ENCODE measurements around the gene AKT1S1.

The AKT1S1 gene

DNA sequence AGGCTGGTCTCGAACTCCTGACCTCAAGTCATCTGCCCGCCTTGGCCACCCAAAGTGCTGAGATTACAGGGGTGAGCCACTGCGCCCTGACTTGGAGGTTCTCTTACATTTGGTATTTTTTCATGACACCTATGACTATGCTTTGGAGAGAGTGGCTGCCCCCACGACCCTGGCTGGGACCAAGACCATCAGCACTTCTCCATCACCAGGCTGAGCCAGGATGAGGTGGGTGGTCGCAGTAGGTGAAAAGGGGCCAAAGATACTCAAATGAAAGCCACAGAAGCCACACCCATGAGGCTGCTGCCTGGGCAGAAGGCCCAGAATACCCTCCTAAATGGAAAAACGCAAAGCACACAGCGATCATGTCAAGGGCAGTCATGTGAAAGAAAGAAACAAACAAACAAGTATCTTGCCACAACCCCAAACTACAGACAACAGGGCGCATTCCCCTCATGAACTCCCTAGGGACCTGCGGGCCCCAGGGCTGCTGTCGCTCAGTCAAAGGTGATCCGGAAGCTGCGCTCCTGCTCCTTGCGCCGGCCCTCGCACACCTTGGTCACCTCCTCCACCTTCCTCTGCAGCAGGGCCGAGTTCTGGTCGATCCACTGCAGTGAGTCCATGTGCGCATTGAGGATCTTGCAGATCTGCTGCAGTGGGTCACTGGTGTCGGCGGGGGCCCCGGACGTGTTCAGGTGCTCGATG lies 30.7 kb upstream of the AKT1S1 start:
- no peak for FAIRE-seq

DNA sequence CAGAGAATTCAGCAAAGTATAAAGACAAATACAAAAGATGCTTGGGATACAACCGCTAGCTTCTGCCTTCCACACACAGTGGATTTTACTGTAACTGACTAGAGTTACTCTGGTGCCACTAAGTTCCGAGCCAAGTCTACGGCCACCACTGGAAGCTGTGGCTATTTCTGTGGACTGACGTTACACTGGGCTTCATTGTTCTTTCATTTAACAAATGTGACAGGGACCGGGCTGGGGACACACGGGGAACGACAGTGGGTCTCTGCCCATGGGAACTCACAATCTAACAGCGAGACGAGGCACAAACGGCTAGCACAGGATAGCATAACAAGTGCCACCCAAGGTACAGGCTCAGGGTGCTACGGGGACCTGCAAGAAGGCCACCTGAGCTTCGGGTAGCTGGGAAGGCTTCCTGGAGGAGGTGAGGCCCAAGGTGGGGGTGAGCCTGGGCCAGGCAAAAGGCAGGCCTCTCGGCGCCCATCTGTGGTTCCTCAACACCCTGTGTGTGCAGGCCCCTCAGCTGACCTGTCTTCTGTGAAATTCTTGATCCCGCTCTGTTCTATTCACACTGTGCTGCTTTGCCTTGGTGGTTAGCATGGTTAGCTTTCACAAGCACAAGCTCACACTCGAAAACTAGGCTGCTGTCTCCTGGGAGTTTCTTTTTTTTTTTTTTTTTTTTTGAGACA lies 29.9 kb upstream of the AKT1S1 start:
- FAIRE-seq, result no peak

DNA sequence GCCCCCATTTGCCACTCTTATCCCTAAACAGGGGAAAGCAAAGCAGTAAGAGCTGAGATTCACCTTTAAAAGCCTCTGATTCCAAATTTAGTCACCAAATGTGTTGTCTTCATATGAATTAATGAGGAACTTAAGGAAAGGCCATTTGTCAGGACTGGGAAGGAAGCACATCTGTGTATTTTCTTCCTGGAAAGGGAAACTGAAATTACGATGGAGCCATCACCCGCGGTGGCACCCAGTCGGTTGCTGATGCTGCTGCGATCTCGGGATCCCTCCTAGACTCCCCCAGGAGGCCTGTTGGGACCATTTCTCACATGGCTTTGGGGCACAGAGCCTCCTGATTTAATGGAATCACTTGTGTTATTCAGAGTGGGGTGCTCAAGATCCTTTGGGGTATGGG lies 27.0 kb upstream of the AKT1S1 start:
- FAIRE-seq, result no peak

DNA sequence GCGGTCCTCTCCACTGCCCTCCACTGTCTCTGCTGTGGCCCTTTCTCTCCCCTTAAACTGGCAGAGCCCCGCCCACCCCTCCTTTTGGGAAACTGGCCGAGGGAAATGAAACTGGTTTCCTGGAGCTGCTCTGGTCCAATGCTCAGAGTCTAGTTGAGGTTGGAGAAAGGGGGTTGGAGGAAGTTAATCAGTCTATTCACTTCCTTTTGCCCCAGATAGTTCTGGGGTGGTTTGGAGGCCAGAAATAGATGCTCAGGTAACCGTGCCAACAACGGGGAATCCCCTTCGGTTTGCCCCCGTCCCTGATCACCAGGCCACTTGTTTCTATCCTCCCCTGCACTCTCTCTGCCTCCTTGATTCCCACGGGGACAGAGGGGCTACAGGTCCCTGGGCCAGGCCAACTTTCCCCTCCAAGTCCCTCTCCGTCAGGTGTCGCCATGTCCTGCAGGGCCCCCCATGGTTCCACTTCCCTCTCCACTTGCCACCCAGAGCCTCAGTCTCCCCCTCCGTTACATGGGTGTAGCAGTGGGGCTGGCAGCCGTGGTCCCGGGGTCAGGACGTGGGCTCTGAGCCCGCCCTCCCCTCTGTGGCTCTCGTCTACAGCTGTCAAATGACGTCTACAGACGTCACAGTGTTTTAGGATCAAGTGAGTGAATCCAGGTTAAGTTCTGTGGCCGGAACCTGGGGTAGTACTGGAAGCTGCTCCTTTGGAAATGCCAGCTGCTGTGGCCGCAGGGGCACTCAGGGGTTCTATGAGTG lies 19.9 kb upstream of the AKT1S1 start, which contains the start of gene IL4I1:
TSS of gene IL4I1 (minus strand) at position 25 of the 759 bp plus-strand sequence. CDS start 727 bp downstream, outside the sequence.
- FAIRE-seq, result no peak

DNA sequence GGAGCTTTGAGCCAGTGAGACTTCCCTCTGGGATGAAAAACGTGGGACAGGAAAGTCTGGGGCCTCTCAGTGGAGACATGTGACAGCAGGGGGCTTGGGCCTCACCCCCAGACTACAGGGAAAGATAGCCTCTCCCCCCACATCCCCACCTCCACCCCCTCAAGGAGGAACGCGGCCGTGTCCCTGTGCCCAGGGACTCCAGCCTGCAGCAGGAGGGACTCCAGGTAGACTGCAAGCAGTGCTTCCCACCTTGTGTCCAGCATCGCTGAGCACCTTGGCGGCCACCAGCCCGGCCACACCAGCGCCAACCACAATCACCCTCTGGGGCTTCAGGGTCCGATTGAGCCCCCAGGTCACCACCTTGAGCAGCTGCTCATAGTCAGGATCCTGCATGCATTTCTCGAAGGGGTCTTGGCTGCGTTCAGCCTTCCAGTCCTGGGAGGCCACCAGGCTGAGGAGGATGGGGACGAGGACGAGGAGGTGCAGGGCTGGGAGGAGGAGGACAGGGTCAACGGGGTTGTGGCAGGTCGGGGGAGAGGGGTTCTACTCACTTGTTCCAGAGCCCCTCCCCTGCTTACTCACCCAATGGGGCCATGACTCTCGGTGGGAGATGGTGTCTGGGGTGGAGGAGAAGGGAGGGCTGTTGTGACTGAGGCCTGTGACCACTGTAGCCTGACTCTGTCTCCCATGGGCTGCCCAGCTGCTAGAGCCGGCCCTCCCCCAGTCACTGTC lies 18.6 kb upstream of the AKT1S1 start:
- FAIRE-seq, result no peak

DNA sequence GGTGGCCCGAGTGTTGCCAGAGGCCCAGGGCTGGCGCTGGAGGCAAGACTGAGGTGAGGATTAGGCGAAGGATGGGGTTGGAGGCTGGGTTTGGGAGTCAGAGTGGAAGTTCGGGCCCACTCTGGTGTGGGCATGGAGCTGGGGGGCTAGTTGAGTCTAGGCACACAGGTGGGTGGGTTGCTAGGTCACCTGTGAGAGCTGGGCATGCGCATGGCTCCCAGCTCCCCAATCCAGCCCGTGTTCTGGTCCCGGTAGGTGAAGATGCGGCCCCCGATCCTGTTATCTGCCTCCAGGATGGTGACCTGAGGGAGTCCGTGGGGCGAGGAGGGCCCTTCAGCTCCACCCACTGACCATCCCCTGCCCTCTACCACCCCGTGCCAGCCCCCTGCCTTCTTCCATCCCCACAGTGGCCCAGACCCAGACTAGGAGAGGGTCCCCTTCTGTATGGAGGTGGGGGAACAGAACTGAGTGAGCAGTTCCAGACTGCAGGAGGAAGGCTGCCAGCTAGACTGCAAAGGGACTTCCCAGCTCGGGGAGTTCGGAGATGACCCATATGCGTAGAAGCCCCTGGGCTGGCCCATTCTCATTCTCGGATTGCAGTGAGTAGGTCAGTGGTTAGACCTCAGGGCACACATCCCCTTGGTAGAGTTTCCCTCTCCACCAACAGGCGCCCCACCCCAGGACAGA lies 17.9 kb upstream of the AKT1S1 start:
- no peak for FAIRE-seq

DNA sequence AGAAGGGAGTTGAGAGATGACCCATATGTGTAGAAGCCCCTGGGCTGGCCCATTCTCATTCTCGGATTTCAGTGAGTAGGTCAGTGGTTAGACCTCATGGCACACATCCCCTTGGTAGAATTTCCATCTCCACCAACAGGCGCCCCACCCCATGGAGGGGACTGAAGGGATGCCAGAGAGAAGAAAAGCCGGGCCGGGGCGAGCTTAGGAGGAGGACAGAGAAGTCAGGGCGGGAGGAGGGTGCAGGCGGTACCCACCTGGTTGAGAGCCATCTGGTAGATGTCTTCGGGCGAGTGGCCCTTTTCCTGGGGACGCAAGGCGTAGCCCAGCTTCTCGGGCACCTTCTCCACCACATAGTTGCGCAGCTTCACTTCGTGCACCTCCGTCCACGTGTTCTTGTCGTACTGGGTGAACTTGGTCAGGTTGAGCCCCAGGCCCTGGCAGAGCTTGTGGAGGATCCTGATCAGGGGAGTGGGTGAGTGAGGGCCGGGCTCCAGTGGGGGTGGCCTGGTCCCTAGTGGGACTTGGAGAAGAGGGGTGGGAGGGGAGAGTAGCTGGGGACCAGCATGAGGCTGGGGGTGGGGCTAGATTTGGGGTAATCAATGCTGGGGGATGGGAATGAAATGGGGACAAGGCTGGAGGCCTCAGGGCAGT lies 17.0 kb upstream of the AKT1S1 start:
- no peak for FAIRE-seq

DNA sequence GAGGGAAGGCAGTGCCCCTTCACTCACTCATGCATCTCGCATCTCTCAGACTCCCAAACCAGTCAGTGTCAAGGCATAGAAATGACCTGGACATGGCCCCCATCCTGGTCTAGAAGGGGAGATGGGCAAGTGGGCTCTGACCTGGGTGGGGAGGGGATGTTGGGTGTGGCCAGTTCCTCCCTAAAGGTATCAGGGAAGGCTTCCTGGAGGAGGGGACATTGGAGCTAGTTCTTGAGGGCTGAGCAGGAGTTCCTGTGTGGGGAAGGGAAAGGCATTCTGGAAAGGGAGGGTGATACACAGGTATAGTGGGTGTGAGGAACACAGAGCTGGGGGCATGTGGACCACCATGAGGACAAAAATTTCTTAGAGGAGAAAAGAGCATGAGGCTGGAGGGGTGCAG lies 15.6 kb upstream of the AKT1S1 start:
- no peak for FAIRE-seq

DNA sequence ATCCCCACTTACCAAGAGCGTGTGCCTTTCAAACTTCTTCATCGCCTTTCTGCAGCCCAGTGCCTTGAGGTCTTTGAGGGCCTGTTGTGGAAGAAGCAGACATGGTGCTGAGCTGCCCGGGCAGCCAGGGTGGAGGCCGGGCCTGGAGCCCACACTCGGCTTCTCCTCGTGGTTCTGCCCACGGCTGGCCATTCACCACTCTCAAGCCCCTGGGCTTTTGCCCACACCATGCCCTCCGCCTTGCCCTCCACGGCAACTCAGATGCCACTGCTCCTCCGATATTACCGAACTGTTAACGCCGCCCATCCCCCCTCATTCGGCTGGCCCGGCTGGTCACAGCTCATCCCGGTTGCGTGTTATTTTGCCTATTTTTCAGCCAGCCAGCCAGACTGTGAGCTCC lies 14.2 kb upstream of the AKT1S1 start:
- FAIRE-seq, result no peak

DNA sequence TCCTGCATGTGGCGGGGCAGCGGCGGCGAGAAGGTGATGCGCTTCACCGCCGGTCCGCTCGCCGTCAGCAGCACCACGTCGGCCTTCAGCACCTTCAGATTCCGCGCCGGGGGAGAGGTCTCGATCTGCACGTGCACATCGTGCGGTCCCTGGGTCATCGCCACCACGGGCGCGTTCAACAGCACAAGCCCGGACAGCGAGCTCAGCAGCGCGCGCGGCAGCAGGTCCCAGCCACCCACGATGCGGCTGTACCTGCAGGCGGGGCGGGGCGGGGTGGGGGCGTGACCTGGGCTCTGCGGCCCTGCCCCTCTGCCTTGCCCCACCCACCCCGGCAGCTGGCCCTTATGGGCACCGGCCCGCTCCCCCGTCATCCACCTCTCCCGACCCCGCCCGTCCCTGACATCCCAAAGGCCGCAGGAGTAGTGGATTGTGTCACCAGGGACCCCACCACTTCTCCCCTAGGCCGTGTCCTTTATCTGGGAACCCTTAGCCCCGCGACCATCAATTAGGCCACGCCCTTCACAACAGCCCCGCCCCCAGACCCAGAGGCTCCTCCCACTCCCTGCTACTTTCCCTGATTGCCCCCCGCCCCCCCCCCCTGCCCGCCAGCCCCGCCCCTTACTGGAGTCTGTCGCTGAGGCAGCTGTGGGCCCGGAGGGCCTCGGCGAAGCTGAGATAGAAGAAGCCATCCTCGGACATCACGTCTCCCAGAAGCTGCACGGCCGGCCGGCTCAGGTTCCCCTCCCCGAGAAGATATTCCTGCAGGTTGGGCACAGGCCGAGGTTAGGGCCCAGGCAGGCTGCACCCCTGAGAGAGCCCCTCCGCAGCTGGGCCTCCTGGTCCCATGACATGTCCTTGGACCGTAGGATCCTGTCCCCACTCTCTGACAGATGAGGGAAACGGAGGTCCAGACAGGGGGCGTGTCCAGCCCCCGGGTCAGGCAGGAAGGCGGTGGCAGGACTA lies 13.5 kb upstream of the AKT1S1 start:
- no peak for FAIRE-seq

DNA sequence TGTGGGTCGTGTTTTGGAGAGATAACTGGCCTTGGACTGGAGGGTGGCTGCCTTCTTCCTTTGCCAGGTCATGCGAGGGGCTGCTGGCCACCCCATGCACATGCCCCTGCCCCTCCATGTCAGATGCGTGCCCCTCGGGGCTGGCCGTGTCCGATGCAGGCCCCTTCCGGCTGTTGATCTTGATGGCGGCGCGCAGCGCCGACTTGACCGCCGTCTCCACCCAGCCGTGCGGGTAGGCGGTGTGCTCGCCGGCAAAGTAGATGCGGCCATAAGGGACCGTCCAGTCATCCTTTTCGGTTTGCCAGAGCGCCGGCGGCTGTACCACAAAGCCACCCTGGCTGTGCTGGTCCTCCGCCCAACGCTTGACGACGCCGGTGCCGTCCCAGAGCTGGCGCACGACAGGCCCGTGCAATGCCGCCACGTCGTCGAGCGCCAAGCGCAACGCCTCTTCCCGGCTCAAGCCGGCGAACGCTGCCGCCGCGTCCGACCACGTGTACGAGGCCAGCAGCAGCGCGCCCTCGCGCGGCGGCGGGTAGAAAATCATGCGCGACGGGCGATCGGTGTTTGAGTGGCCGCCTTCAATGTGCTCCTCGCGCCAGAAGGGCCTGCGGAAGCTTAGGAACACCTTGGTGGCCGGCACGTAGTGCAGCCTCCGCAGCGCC lies 12.7 kb upstream of the AKT1S1 start:
- no peak for FAIRE-seq

DNA sequence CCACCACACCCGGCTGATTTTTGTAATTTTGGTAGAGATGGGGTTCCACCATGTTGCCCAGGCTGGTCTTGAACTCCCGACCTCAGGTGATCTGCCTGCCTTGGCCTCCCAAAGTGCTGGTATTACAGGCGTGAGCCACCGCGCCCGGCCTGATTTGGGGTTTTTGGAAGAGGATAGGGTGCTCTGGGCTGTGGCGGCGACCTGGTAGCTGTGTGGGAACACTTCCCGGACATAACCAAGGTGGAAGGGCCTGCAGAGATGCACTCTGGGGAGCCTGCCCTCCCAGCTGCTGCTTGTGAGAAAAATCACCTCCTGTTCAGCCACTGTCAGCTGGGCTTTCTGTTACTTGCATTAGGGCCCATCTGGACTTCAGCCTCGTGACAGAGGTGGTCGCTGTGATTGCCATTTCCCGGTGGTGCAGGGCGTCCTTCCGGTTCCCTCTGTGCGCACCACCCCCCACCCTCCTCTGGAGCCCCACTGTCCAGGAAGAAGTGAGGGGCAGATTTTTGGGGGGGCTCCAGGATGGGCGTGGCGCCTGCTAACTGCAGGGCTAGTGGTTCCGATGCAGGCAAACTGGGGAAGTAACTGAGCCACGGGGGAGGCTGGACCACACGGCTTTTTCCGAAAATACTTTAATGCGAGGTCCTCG lies 12.0 kb upstream of the AKT1S1 start:
- FAIRE-seq, result no peak

DNA sequence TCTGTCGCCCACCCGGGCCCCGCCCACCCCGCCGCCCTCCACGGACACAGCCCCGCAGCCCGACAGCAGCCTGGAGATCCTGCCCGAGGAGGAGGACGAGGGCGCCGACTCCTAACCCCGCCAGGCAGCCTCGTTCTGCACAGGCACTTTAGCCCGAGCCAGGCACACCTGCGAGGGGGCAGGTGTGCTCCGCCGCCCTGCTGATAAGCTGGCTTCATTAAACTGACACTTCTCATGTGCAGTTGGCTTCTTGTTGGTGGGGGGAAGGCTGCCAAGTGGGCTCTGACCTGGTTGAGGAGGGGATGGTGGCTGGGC lies 11.3 kb upstream of the AKT1S1 start:
- no peak for FAIRE-seq

DNA sequence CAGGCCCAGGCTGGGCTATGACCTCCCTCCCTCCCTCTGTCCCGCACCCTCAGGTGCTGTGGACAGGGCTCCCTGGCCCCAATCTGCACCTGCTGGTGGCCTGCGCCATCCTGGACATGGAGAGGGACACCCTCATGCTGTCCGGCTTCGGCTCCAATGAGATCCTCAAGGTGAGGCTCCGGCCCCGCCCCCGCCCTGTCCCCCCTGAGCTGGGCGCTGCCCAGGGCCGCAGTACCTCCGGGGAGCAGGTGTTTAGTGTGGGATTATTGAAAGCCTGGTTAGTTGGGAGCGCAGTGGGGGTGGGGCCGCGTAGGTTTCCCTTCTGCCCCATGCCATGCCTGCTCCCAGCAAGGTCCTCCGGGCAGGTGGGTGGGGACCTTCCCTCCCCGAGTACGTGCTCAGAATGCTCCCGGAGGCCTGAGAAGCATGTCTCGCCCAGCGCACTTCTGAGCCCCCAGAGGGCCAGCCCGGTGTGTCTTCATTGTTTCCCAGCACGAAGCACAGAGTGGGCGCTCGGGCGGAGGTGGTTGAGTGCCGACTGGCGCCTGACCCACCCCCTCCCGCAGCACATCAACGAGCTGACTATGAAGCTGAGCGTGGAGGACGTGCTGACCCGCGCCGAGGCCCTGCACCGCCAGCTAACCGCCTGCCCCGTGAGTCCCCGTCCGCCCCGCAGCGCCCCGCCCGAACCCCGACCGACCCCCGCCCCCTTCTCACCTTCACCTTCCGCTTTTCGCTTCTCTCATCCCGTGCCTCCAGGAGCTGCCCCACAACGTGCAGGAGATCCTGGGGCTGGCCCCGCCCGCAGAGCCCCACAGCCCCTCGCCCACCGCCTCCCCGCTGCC lies 10.7 kb upstream of the AKT1S1 start:
- FAIRE-seq, result no peak

DNA sequence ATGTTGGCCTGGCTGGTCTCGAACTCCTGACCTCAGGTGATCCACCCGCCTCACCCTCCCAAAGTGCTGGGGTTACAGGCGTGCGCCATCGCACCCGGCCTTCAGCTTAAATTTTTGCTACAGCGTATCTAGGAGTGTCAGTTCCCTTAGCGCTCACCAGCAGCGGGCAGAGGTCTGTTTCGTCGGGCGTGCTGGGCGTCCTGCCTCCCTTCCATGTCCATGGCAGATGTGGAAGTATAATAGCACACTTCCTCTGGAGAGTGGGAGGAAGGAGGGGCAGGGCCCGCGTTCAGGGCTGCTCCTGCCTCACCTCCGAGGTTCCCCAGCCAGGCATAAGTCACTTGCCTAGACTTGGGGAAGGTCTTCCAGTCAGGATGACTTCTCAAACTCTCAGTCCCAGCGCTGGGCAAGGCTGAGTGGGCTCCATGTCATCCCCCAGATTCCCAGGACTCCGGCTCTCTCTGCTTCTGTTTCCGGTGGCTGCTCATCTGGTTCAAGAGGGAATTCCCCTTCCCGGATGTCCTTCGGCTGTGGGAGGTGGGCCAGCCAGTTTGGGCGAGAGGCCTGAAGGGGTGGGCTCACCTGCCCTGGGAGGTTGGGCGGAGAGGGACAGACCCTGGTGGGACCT lies 10.0 kb upstream of the AKT1S1 start:
- FAIRE-seq, result no peak

DNA sequence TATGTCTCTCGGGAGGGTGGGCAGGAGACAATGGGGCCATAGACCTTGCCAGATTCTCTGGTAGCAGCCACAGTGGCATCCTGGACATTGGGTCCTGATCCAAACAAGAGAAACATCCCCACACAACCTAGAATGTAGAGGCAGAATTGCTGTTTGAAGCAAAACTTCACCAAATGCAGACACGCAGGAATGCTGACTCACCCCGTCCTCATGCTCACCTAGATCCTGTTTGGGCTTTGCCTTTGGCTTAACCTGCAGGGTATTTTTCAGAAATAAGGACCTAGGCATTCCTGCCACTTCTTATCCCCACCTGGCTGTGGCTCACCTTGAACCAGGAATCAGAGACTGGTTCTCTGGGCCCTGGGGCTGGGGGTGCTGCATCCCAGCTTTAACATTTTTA lies 7.6 kb upstream of the AKT1S1 start:
- no peak for FAIRE-seq

DNA sequence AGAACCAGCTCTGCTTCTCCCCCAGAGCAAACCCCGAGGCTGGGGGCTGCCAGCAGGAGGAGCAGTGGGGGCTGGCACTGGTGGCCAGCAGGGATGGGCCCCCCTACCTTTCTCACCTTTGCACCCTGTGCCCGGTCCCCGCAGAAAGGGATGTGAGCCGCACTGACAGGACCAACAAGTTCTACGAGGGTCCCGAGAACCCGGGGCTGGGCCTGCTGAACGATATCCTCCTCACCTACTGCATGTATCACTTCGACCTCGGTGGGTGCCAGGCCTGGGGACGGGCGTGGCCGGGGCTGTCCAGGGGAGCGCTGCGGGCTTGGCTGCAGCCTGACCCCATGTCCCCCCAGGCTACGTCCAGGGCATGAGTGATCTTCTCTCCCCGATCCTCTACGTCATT lies 7.0 kb upstream of the AKT1S1 start:
- no peak for FAIRE-seq

DNA sequence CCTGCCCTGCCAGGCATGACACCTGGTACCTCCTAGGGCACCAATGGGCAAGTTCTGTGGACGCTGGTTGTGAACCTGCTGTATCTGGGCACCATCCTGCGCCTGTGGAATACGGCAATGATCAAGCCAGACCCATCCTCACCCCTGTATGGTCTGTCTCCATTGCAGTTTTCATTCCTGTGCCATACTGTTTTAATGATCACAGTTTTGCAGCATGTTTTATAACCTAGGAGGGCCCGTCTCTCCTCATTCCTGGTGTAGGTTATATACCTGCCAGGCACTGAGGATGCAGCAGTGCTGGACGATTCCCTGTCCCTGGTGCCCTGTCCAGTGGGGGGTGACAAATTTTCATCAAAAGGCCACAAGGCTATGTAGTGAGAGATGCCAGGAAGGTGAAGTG lies 5.9 kb upstream of the AKT1S1 start:
- FAIRE-seq, result no peak

All from islet of Langerhans (tissue), 1 donor.